C1 segment of cervical spinal cord (tissue), 14 donors: ENCODE data around the gene ADARB1.

Source experiments
- DNase-seq, 14 donors: peaks; one replicate each; lab custom pipeline; 2025; lab: John Stamatoyannopoulos, UW

ADARB1 gene

GRCh38 chr21:45223236-45224185 is 149.1 kb downstream of the ADARB1 start:
- DNase-seq: no peak

- DNase-seq: no peak
Measured at GRCh38 chr21:45224189-45224938, 150.0 kb downstream of the ADARB1 start.

DNA sequence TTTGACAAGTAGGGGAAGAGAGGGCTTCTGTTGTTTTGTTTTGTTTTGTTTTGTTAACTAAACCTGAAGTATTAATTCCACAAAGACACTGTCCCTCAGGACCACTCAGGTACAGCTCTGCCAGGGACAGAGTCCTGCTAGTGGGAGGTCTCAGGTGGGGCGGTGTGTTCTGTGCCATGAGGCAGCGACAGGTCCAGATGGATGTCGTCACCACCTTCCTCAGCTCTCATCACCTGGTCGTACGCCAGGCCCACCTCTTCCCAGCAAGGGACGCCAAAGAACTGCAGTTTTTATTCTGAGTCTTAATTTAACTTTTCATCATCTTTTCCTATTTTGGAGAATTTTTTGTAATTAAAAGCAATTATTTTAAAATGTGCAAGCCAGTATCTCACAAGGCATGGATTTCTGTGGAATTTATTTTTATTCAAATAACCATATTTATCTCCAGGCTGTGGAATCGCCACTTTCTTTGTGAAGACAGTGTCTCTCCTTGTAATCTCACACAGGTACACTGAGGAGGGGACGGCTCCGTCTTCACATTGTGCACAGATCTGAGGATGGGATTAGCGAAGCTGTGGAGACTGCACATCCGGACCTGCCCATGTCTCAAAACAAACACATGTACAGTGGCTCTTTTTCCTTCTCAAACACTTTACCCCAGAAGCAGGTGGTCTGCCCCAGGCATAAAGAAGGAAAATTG is 150.8 kb downstream of the ADARB1 start:
- peak in 1 of 14 donors; percentile 73 for DNase-seq

GRCh38 chr21:45225741-45226327 is 151.5 kb downstream of the ADARB1 start:
- no peak for DNase-seq

DNA sequence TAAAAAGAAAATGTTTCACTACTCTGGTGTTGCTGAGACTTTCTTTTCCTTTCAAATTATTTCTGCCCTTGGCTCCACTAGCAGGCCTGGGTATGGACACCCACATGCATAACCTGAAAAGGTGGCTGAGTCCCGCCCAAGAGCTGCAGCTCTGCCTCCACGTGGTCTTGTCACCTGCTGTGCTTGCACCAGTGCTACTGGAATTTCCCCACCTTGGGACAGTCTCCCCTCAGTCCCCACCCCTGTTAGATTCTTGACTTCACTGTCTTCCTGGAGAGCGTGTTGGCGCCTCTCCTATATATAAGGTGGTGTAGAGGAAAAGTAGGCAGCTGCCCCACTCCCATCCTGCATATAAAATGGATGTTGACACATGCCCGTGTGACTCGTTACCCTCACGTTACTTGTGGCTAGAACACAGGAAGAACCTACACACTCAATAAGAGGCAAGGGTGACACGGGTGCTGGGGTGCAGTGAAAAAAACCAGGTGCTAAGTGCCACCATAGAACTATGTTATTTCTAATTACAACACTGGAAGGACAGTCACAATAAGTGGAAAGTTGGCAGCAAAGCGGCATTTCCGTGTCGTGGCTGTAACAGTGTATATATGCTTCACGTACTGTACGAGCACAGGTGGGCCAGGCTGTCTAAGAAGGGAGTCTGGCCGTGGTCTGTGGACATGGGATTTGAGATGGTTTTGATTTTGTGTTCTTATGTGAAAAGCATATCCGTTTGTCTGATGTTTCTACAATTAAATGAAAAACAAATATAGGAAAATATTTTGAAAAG is 152.4 kb downstream of the ADARB1 start:
- peak in 1 of 14 donors; percentile 15 for DNase-seq

DNA sequence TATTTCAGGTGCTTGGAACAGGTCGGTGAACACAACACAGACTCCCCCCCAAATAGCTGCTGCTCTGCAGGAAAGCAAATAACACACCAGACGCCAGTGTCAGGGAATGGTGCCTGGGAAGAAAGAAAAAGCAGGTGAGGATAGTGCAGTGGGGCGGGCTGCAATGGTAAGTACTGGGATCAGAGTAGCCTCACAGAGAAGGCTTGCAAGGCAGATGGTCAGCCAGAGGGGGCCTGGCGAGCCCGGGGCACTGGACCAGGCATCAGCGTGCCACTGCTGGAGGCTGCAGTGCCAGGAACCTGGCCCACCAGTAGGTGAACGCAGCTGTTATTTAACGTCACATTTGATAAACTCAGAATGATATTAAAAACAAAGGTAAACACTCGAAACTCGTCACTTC is 153.4 kb downstream of the ADARB1 start:
- DNase-seq: peak in 1 of 14 donors; percentile 79

- peak in 2 of 14 donors; percentile 12 to 43 for DNase-seq
Measured at GRCh38 chr21:45228171-45228641, 153.8 kb downstream of the ADARB1 start.

DNA sequence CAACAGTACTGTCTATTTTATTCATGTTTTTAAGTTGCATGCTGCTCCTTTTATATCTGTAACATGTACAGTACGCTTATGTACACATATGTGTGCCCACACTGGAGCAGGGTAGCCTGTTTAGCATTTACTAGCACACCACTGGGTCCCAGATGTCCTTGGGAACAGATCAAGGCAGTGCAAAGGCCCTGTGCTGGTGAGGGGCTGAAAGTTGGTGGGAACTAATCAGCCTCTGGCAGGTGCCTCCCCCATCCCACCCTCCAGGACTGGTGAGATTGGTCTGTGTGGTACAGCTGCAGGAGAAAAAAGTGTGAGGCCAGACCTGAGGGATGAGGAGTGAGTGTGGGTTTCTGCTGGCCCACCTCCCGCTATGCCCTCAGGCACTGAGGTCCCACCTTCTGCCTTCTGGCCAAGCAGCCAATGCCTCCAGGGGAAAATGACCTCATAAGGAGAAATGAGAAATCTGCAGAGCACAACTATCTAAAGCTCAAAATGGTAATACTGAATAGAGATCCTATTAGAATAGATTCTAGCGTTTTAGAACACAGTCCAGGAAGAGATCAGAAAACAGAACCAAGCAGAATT is 154.4 kb downstream of the ADARB1 start:
- DNase-seq: no peak

DNA sequence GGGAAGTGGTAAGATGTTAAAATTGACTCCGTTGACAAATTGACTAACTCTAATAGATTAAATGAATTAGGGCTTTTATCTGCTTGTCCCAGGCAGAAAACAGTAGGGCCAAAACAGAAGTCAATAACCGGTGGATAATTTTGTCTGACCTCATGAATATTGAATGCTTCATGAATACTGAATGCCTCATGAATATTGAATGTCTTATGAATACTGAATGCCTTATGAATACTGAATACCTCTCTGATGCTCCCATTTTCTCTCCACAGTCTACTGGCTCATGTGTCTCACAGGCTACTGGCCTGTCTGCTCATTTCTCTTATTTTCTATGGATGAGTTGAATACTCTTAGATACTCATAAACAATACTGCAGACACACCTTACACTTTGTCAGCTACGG is 157.3 kb downstream of the ADARB1 start:
- no peak for DNase-seq

GRCh38 chr21:45234127-45234526 is 159.7 kb downstream of the ADARB1 start:
- DNase-seq: no peak

- no peak for DNase-seq
Measured at GRCh38 chr21:45234965-45235364, 160.6 kb downstream of the ADARB1 start.

GRCh38 chr21:45235488-45235887 is 161.1 kb downstream of the ADARB1 start:
- DNase-seq: no peak

DNA sequence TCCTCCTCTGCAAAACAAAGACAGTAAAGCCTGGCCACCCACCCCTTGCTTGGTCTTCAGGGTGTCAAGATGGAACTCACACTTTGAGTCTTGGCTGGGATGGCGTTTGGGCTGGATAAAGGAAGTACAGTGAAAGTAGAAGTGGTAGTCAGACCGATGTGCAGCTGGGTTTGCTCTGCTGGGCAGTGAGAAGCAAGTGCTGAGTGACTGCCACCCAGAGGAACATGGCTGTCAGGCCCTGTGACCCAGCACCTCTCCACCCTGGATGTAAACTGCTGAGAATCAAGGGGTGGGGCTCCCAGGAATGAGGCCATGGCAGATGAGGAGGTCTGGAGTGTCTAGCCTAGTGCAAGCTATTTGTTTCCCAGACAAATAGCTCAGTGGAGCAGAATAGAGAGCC is 162.1 kb downstream of the ADARB1 start:
- DNase-seq: no peak

DNA sequence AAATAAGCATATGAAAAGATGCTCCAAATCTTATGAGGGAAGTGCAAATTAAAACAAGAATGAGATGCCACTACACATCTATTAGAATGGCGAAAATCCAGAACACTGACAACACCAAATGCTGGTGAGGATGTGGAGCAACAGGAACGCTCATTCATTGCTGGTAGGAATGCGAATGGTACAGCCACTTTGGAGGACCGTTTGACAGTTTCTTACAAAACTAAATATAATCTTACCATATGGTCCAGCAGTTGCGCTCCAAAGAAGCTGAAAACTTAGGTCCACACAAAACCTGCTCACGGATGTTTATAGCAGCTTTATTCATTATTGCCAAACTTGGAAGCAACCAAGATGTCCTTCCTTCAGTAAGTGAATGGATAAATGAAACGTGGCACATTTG is 163.0 kb downstream of the ADARB1 start:
- DNase-seq: no peak

DNA sequence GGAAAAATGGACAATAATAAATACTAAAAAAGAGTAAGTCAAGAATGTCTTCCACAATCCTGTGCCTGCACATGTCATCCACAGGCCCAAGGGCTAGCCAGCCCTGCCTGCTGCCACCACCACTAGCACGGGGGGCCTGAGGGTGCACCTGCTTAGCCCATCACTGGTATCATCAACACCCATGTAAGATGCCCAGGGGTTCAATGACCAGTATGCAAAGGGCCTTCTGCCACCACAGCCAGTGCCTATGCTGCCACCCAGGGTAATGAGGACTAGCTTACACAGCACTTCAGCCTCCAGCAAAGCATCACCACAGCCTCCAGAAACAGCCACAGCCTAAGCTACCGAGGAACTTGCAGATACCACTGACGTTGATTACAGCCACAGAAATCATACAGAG is 167.0 kb downstream of the ADARB1 start:
- no peak for DNase-seq

DNA sequence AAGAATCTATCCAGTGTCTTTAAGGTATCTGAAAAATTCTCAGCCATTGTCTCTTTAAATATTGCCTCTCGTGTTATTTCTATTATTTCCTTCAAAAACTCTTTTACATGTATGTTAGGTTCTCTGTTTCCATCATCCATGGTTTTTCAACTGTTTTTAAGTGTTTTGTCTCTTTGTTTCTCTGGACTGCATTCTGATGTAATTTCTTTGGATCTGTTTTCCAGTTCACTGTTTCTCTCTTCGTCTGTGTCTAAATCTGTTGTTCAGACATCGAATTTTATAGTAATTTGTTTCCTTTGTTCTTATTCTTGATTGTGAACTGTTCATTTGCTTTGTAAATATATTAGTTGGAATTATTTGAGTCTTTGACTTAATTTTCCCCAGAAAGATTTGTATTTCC is 169.2 kb downstream of the ADARB1 start:
- DNase-seq: no peak

DNA sequence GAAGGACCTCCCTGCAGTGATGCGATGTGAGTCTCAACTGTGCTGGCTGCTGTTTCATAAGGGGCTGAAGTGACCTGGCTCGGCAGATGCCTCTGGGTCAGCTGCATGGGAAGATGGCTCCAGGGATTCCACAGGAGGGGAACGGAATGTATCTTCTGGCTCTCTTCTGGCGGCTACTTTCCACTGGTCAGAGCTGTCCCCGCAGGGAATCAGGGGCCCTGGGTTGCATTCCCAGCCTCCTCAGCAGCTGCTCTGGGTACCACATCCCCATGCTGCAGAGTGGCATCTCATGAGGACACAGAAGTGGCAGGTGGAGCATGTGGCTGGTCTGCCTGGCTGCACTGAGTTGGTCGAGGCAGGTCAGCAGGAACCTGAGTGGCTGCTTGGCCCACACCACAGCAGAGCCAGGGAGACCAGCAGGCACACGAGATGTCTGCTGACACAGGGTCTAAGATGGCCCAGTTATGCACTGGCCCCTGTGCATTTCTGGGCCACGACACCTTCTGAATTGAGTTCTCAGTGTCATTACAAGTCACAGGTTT is 170.5 kb downstream of the ADARB1 start:
- DNase-seq: no peak

GRCh38 chr21:45246386-45247320 is 172.3 kb downstream of the ADARB1 start:
- DNase-seq: no peak
